Right kidney (tissue), 9 donors: ENCODE data around the gene PGAP1.

Experiments used
- DNase-seq: peaks from one replicate; pipeline ENCODE4 v3.0.0-alpha.2; 2016
- long read RNA-seq, 8 donors: transcript quantifications; one replicate each; lab custom pipeline, GENCODE V29; 2026

PGAP1 gene
- long read RNA-seq, donor 1: 0 reads
- long read RNA-seq, donor 2: 0 reads
- long read RNA-seq, donor 3, full-length matches to known transcripts: 1 of 1 reads
- long read RNA-seq, donor 3, partial matches to known transcripts: 0 of 1 reads
- long read RNA-seq, donor 3, other reads (novel, unspliced or antisense): 0 of 1 reads
- long read RNA-seq, donor 4, full-length matches to known transcripts: 2 of 2 reads
- long read RNA-seq, donor 4, partial matches to known transcripts: 0 of 2 reads
- long read RNA-seq, donor 4, other reads (novel, unspliced or antisense): 0 of 2 reads
- long read RNA-seq, donor 5, full-length matches to known transcripts: 1 of 1 reads
- long read RNA-seq, donor 5, partial matches to known transcripts: 0 of 1 reads
- long read RNA-seq, donor 5, other reads (novel, unspliced or antisense): 0 of 1 reads
- long read RNA-seq, donor 6, full-length matches to known transcripts: 2 of 2 reads
- long read RNA-seq, donor 6, partial matches to known transcripts: 0 of 2 reads
- long read RNA-seq, donor 6, other reads (novel, unspliced or antisense): 0 of 2 reads
- long read RNA-seq, donor 7: 0 reads
- long read RNA-seq, donor 8, full-length matches to known transcripts: 4 of 4 reads
- long read RNA-seq, donor 8, partial matches to known transcripts: 0 of 4 reads
- long read RNA-seq, donor 8, other reads (novel, unspliced or antisense): 0 of 4 reads

- DNase-seq: peak; percentile 97
Measured at GRCh38 chr2:196926562-196927375, at the start of gene PGAP1. PGAP1 (minus strand) TSS chr2:196926707; CDS start chr2:196926616, 91 bp downstream.

GRCh38 chr2:196974970-196975369, 48.5 kb upstream of the PGAP1 start:
- DNase-seq: no peak

GRCh38 chr2:196971574-196972279, 45.2 kb upstream of the PGAP1 start:
- no peak for DNase-seq

GRCh38 chr2:196970099-196970498, 43.6 kb upstream of the PGAP1 start:
- DNase-seq: no peak

- no peak for DNase-seq
Measured at GRCh38 chr2:196968516-196968915, 42.0 kb upstream of the PGAP1 start.

- no peak for DNase-seq
Measured at GRCh38 chr2:196967775-196968174, 41.3 kb upstream of the PGAP1 start.

GRCh38 chr2:196967116-196967515, 40.6 kb upstream of the PGAP1 start:
- peak; percentile 28 for DNase-seq

- no peak for DNase-seq
Measured at GRCh38 chr2:196966061-196966460, 39.6 kb upstream of the PGAP1 start.

- DNase-seq: no peak
Measured at GRCh38 chr2:196965651-196966050, 39.1 kb upstream of the PGAP1 start.

- DNase-seq: no peak
Measured at GRCh38 chr2:196963961-196964360, 37.5 kb upstream of the PGAP1 start.

- no peak for DNase-seq
Measured at GRCh38 chr2:196963043-196963442, 36.5 kb upstream of the PGAP1 start.

GRCh38 chr2:196962325-196962724, 35.8 kb upstream of the PGAP1 start:
- no peak for DNase-seq

GRCh38 chr2:196961889-196962288, 35.4 kb upstream of the PGAP1 start:
- no peak for DNase-seq

- DNase-seq: no peak
Measured at GRCh38 chr2:196959734-196960338, 33.3 kb upstream of the PGAP1 start.

GRCh38 chr2:196959281-196959680, 32.8 kb upstream of the PGAP1 start:
- DNase-seq: no peak

- DNase-seq: no peak
Measured at GRCh38 chr2:196957881-196958525, 31.5 kb upstream of the PGAP1 start.

GRCh38 chr2:196957442-196957841, 30.9 kb upstream of the PGAP1 start:
- DNase-seq: no peak

- no peak for DNase-seq
Measured at GRCh38 chr2:196956069-196956468, 29.6 kb upstream of the PGAP1 start.

- no peak for DNase-seq
Measured at GRCh38 chr2:196955036-196955435, 28.5 kb upstream of the PGAP1 start.

- DNase-seq: no peak
Measured at GRCh38 chr2:196954001-196954400, 27.5 kb upstream of the PGAP1 start.

- no peak for DNase-seq
Measured at GRCh38 chr2:196952936-196953335, 26.4 kb upstream of the PGAP1 start.
